IMR-90 (cell line): ENCODE data around the gene APOBEC3H. TPM values are rescaled to one million over a fixed set of nuclear protein-coding genes. Genes with fewer than 3 reads are reported as not detected.

ENCODE experiments used
- ATAC-seq: fragments of 200-7000 bp; cut with Tn5 transposase; 2 replicates; pipeline ENCODE4 v1.9.1; 2020; ENCODE audit warnings: low read depth, mild to moderate bottlenecking, moderate library complexity
- BruUV-seq: library from RNA; stranded (reverse); fragments of 400-500 nt; replicated peaks from 2 replicates; lab custom pipeline; 2021; lab: Mats Ljungman, UMichigan
- CTCF ChIA-PET: fragments of 300-600 bp; formaldehyde crosslinking; extraction: SDS; loops from one replicate; lab custom pipeline; 2021; ENCODE audit warnings: antibody characterized with exemption; lab: Yijun Ruan, JAX
- POLR2A ChIA-PET: fragments of 300-600 bp; sonication (Branson Sonifier 250); formaldehyde crosslinking; loops from one replicate; lab custom pipeline; 2022; ENCODE audit warnings: antibody characterized with exemption; ENCODE audit not compliant: unreplicated experiment; lab: Charles Lee
- DNase-seq: peaks from one replicate; pipeline ENCODE4 v3.0.0; 2013
- H2AFZ ChIP-seq: replicated peaks from 2 replicates; pipeline ENCODE3; 2013; ENCODE audit warnings: low read length, mild to moderate bottlenecking; ENCODE audit not compliant: poor library complexity
- H2AK5ac ChIP-seq: 2 replicates; pipeline ENCODE4 v1.6.1; 2013; ENCODE audit warnings: low read depth, low read length, inconsistent platforms
- H2AK9ac ChIP-seq: replicated peaks from 2 replicates; pipeline ENCODE3; 2013; ENCODE audit warnings: mild to moderate bottlenecking, low read depth, low read length, moderate library complexity; ENCODE audit not compliant: poor library complexity
- H2BK120ac ChIP-seq: 2 replicates; pipeline ENCODE4 v1.6.1; 2013; ENCODE audit warnings: low read depth, low read length, inconsistent platforms
- H2BK15ac ChIP-seq: 3 replicates; pipeline ENCODE4 v1.6.1; 2013; ENCODE audit warnings: low read depth, low read length, inconsistent platforms
- H2BK20ac ChIP-seq: 2 replicates; pipeline ENCODE4 v1.6.1; 2013; ENCODE audit warnings: low read depth, mild to moderate bottlenecking, inconsistent platforms, low read length, moderate library complexity
- H2BK5ac ChIP-seq: 2 replicates; pipeline ENCODE4 v1.6.1; 2013; ENCODE audit warnings: mild to moderate bottlenecking, low read depth, low read length, inconsistent platforms; ENCODE audit not compliant: poor library complexity, severe bottlenecking
- H3K14ac ChIP-seq: replicated peaks from 2 replicates; pipeline ENCODE4 v1.6.1; 2013; ENCODE audit warnings: low read depth, low read length, inconsistent platforms
- H3K18ac ChIP-seq: 2 replicates; pipeline ENCODE4 v1.6.1; 2013; ENCODE audit warnings: low read depth, low read length, control low read depth
- H3K23ac ChIP-seq: 2 replicates; pipeline ENCODE4 v1.6.1; 2013; ENCODE audit warnings: low read depth, low read length, inconsistent platforms
- H3K27ac ChIP-seq: 2 replicates; pipeline ENCODE4 v1.5.1; 2013; ENCODE audit warnings: mild to moderate bottlenecking, control low read depth, low read length; ENCODE audit not compliant: insufficient read depth
- H3K27me3 ChIP-seq: 2 replicates; pipeline ENCODE4 v1.6.1; 2013; ENCODE audit warnings: low read length; ENCODE audit not compliant: control insufficient read depth, insufficient read depth
- H3K36me3 ChIP-seq: 2 replicates; pipeline ENCODE4 v1.6.1; 2013; ENCODE audit warnings: low read length, mixed read lengths; ENCODE audit not compliant: control insufficient read depth, insufficient read depth
- H3K4ac ChIP-seq: 2 replicates; pipeline ENCODE4 v1.6.1; 2013; ENCODE audit warnings: low read depth, low read length, inconsistent platforms
- H3K4me1 ChIP-seq: 2 replicates; pipeline ENCODE4 v1.6.1; 2013; ENCODE audit warnings: low read length, mixed read lengths; ENCODE audit not compliant: control insufficient read depth, insufficient read depth
- H3K4me2 ChIP-seq: 2 replicates; pipeline ENCODE4 v1.6.1; 2013; ENCODE audit warnings: low read depth, mild to moderate bottlenecking, control low read depth, low read length, moderate library complexity
- H3K4me3 ChIP-seq: 2 replicates; pipeline ENCODE4 v1.5.1; 2013; ENCODE audit warnings: low read depth, mild to moderate bottlenecking, control low read depth, low read length, moderate library complexity; ENCODE audit not compliant: insufficient read depth
- H3K56ac ChIP-seq: 2 replicates; pipeline ENCODE4 v1.6.1; 2013; ENCODE audit warnings: low read length, inconsistent platforms; ENCODE audit not compliant: insufficient read depth; ENCODE audit errors: extremely low read depth
- H3K79me1 ChIP-seq, 2 experiments: 2 replicates each; pipeline ENCODE4 v1.6.1; 2013; ENCODE audit warnings: low read length in 2 of 2, inconsistent platforms in 1 of 2, low read depth in 1 of 2
- H3K9ac ChIP-seq: 2 replicates; pipeline ENCODE4 v1.6.1; 2013; ENCODE audit warnings: low read depth, low read length, control low read depth
- H3K9me1 ChIP-seq: 2 replicates; pipeline ENCODE4 v1.6.1; 2013; ENCODE audit warnings: low read length, inconsistent platforms; ENCODE audit not compliant: insufficient read depth
- H3K9me3 ChIP-seq: 2 replicates; pipeline ENCODE4 v1.6.1; 2013; ENCODE audit warnings: low read length; ENCODE audit not compliant: control insufficient read depth, insufficient read depth
- H4K20me1 ChIP-seq: 2 replicates; pipeline ENCODE4 v1.6.1; 2013; ENCODE audit warnings: low read length, inconsistent platforms; ENCODE audit not compliant: insufficient read depth
- H4K5ac ChIP-seq: 2 replicates; pipeline ENCODE4 v1.6.1; 2013; ENCODE audit warnings: mild to moderate bottlenecking, low read depth, low read length, control low read depth
- H4K8ac ChIP-seq, 2 experiments: 2 replicates each; pipeline ENCODE4 v1.6.1; 2013; ENCODE audit warnings: low read depth in 2 of 2, low read length in 2 of 2, control low read depth in 1 of 2, inconsistent platforms in 1 of 2
- H4K91ac ChIP-seq: 2 replicates; pipeline ENCODE4 v1.6.1; 2013; ENCODE audit warnings: low read depth, low read length, inconsistent platforms; ENCODE audit not compliant: insufficient read depth
- BHLHE40 ChIP-seq: fragments of 150-350 bp; IDR thresholded peaks from 2 replicates; pipeline ENCODE4 v1.6.1; 2016; ENCODE audit warnings: mild to moderate bottlenecking, low read depth, low read length
- CEBPB ChIP-seq: IDR thresholded peaks from 2 replicates; pipeline ENCODE4 v1.6.1; 2012; ENCODE audit warnings: low read depth, low read length, improper control_type of control experiment
- CHD1 ChIP-seq: IDR thresholded peaks from 2 replicates; pipeline ENCODE4 v1.6.1; 2012; ENCODE audit warnings: low read depth, low read length, improper control_type of control experiment
- MAFK ChIP-seq: IDR thresholded peaks from 2 replicates; pipeline ENCODE4 v1.6.1; 2012; ENCODE audit warnings: low read depth, low read length, improper control_type of control experiment
- MXI1 ChIP-seq: IDR thresholded peaks from 2 replicates; pipeline ENCODE4 v1.6.1; 2012; ENCODE audit warnings: low read depth, mild to moderate bottlenecking, low read length, moderate library complexity, borderline replicate concordance
- NFE2L2 ChIP-seq: fragments of 150-350 bp; IDR thresholded peaks from 2 replicates; pipeline ENCODE4 v1.6.1; 2016; ENCODE audit warnings: low read depth, mild to moderate bottlenecking, low read length
- POLR2A ChIP-seq: IDR thresholded peaks from 2 replicates; pipeline ENCODE4 v1.6.1; 2012; ENCODE audit warnings: mild to moderate bottlenecking, low read depth, low read length
- RAD21 ChIP-seq: IDR thresholded peaks from 2 replicates; pipeline ENCODE4 v1.6.1; 2012; ENCODE audit warnings: low read length, improper control_type of control experiment
- RCOR1 ChIP-seq: IDR thresholded peaks from 2 replicates; pipeline ENCODE4 v1.6.1; 2012; ENCODE audit warnings: mild to moderate bottlenecking, low read length, improper control_type of control experiment; ENCODE audit not compliant: insufficient replicate concordance
- SMC3 ChIP-seq: fragments of 150-350 bp; IDR thresholded peaks from 2 replicates; pipeline ENCODE4 v1.6.1; 2016; ENCODE audit warnings: low read depth, mild to moderate bottlenecking, antibody characterized with exemption, low read length, moderate library complexity
- WGBS, 2 experiments: methylation state at CpG; one replicate each; pipeline versions ENCODE4 v1.1.5 to v1.1.7; 2013; ENCODE audit warnings: missing lambda C conversion rate in 2 of 2; ENCODE audit not compliant: insufficient read length in 1 of 2; ENCODE audit errors: extremely low coverage in 2 of 2; 5-methylcytosine and 5-hydroxymethylcytosine counted together
- dilution Hi-C: fragments of 300-500 bp; cut with HindIII; formaldehyde crosslinking; loops from one replicate; pipeline ENCODE4 v1.14.3; 2018; ENCODE audit warnings: low sequenced_read_pairs; ENCODE audit not compliant: unreplicated experiment
- in situ Hi-C: fragments of 300-500 bp; cut with MboI; formaldehyde crosslinking; loops from 3 replicates; pipeline ENCODE4 v1.14.3; 2019; ENCODE audit warnings: low sequenced_read_pairs, inconsistent platforms, mixed read lengths
- intact Hi-C: fragments of 100-400 bp; cut with micrococcal nuclease; formaldehyde crosslinking; loops from 2 replicates; pipeline ENCODE4 v1.10.0; 2022
- polyA plus RNA-seq, 3 experiments: library from polyadenylated mRNA; depleted of rRNA; stranded (reverse); fragments of >200 nt; gene quantifications; 2 replicates each; pipeline ENCODE4 v1.2.3, GENCODE V29; 2012; ENCODE audit warnings: low replicate concordance in 1 of 3
- total RNA-seq: library from RNA; depleted of rRNA; stranded (reverse); fragments of >200 nt; gene quantifications from 2 replicates; pipeline ENCODE4 v1.2.3, GENCODE V29; 2012
- TF ChIP-seq, protein P1 (sequence below): conservative IDR thresholded peaks from 2 replicates; pipeline ENCODE4 v1.5.1; 2012; ENCODE audit warnings: mild to moderate bottlenecking, low read depth, low read length, improper control_type of control experiment
- TF ChIP-seq, protein P2 (sequence below): fragments of 150-350 bp; IDR thresholded peaks from 2 replicates; pipeline ENCODE4 v1.6.1; 2017; ENCODE audit warnings: mild to moderate bottlenecking, antibody characterized with exemption, low read length, low read depth

Gene APOBEC3H
- total and polyA plus RNA-seq, 2 of the 4 experiments (the other 2 are of a cell fraction), result 0.18 TPM; not detected in 1

DNA sequence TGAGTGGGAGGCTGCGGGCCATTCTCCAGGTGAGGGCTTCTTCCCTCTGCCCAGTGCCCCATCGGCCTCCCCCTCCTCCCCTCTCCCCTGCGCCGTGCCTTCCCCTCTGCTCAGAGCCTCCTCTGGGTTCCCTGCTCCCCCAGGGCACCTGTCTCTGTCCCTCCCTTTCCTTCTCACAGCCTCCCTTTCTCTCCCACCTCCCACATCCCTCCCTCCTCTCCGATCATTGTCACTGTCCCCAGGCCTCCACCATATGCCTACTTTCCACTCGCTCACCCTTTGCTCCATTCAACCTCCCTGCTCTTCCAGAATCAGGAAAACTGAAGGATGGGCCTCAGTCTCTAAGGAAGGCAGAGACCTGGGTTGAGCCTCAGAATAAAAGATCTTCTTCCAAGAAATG lies 9.9 kb upstream of the APOBEC3H start:
- no TSS peak for BruUV-seq
- in situ Hi-C loops, result no loop called here
- H2AK5ac ChIP-seq, result no peak overlapping the region
- peaks cover 3% of the 10 kb centered on the region; the same call in 1 of the 2 replicates for H3K4me1 ChIP-seq
- no peaks in the 10 kb centered on the region for H3K9me1 ChIP-seq
- dilution Hi-C loops, result no loop called here
- H2BK15ac ChIP-seq, result no peak overlapping the region
- H3K4me3 ChIP-seq, result no peak overlapping the region
- H4K5ac ChIP-seq, result no peak overlapping the region
- ATAC-seq (no peak), DNase-seq (no peak)
- POLR2A ChIA-PET, result no interaction called here
- no peaks in the 10 kb centered on the region for H3K36me3 ChIP-seq
- H3K56ac ChIP-seq, result no peak overlapping the region
- no peaks in the 10 kb centered on the region for H4K20me1 ChIP-seq
- no peak overlapping the region for H3K4ac ChIP-seq
- no peak overlapping the region for H2BK120ac ChIP-seq
- WGBS, 2 experiments, result 82% methylated on average over 5 of the region's 6 CpGs; no CpG with 5 or more reads in 1 of the 2 experiments
- H2BK20ac ChIP-seq, result no peak overlapping the region
- H3K4me2 ChIP-seq, result no peak overlapping the region
- no peak overlapping the region for H4K91ac ChIP-seq
- no peaks in the 10 kb centered on the region for H3K79me1 ChIP-seq
- intact Hi-C loops, result no loop called here
- H2AFZ ChIP-seq, result no peak overlapping the region
- H3K27ac ChIP-seq, result no peak overlapping the region
- no peaks in the 10 kb centered on the region for H3K9me3 ChIP-seq
- H3K23ac ChIP-seq, result no peak overlapping the region
- H3K27me3 ChIP-seq, result peaks cover 28% of the 10 kb centered on the region
- TF ChIP-seq SMC3 (no peak), RCOR1 (no peak), MXI1 (no peak), MAFK (no peak), RAD21 (no peak), CEBPB (no peak), POLR2A (no peak), NFE2L2 (no peak), CHD1 (no peak), BHLHE40 (no peak)
- TF ChIP-seq, protein P1, sequence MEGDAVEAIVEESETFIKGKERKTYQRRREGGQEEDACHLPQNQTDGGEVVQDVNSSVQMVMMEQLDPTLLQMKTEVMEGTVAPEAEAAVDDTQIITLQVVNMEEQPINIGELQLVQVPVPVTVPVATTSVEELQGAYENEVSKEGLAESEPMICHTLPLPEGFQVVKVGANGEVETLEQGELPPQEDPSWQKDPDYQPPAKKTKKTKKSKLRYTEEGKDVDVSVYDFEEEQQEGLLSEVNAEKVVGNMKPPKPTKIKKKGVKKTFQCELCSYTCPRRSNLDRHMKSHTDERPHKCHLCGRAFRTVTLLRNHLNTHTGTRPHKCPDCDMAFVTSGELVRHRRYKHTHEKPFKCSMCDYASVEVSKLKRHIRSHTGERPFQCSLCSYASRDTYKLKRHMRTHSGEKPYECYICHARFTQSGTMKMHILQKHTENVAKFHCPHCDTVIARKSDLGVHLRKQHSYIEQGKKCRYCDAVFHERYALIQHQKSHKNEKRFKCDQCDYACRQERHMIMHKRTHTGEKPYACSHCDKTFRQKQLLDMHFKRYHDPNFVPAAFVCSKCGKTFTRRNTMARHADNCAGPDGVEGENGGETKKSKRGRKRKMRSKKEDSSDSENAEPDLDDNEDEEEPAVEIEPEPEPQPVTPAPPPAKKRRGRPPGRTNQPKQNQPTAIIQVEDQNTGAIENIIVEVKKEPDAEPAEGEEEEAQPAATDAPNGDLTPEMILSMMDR, result no peak
- TF ChIP-seq, protein P2, sequence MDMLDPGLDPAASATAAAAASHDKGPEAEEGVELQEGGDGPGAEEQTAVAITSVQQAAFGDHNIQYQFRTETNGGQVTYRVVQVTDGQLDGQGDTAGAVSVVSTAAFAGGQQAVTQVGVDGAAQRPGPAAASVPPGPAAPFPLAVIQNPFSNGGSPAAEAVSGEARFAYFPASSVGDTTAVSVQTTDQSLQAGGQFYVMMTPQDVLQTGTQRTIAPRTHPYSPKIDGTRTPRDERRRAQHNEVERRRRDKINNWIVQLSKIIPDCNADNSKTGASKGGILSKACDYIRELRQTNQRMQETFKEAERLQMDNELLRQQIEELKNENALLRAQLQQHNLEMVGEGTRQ, result no peak
- no peak overlapping the region for H2BK5ac ChIP-seq
- H3K18ac ChIP-seq, result no peak overlapping the region
- no peak overlapping the region for H4K8ac ChIP-seq
- CTCF ChIA-PET, result no interaction called here
- H3K9ac ChIP-seq, result no peak overlapping the region
- H2AK9ac ChIP-seq, result no peak overlapping the region
- no peak overlapping the region for H3K14ac ChIP-seq
